Subcutaneous abdominal adipose tissue (tissue), 5 donors: ENCODE data around the gene RNF115.

Source experiments
- H3K27ac ChIP-seq: one replicate; pipeline ENCODE4 v1.7.0; 2013; ENCODE audit warnings: low read depth, mild to moderate bottlenecking, inconsistent platforms, low read length, moderate library complexity
- H3K27me3 ChIP-seq, 5 donors: one replicate each; pipeline ENCODE4 v1.7.0; 2013; ENCODE audit warnings: low read length in 5 of 5, inconsistent platforms in 1 of 5; ENCODE audit not compliant: control insufficient read depth in 5 of 5, insufficient read depth in 4 of 5
- H3K36me3 ChIP-seq, 5 donors: one replicate each; pipeline ENCODE4 v1.7.0; 2013; ENCODE audit warnings: low read length in 5 of 5; ENCODE audit not compliant: control insufficient read depth in 5 of 5, insufficient read depth in 5 of 5
- H3K4me1 ChIP-seq, 5 donors: one replicate each; pipeline ENCODE4 v1.7.0; 2013; ENCODE audit warnings: low read length in 5 of 5, mild to moderate bottlenecking in 3 of 5, moderate library complexity in 1 of 5; ENCODE audit not compliant: control insufficient read depth in 5 of 5, insufficient read depth in 5 of 5
- H3K4me3 ChIP-seq, 5 donors: one replicate each; pipeline ENCODE4 v1.7.0; 2013; ENCODE audit warnings: low read length in 5 of 5, low read depth in 1 of 5
- H3K9ac ChIP-seq, 5 donors: one replicate each; pipeline ENCODE4 v1.7.0; 2013; ENCODE audit warnings: low read length in 5 of 5, mild to moderate bottlenecking in 4 of 5, moderate library complexity in 3 of 5
- H3K9me3 ChIP-seq, 5 donors: one replicate each; pipeline ENCODE4 v1.7.0; 2013; ENCODE audit warnings: low read length in 5 of 5; ENCODE audit not compliant: control insufficient read depth in 5 of 5
- donor health status: healthy.
- donor health status: healthy.
- donor health status: healthy.
- donor health status: healthy.
- donor health status: healthy.

The RNF115 gene

DNA sequence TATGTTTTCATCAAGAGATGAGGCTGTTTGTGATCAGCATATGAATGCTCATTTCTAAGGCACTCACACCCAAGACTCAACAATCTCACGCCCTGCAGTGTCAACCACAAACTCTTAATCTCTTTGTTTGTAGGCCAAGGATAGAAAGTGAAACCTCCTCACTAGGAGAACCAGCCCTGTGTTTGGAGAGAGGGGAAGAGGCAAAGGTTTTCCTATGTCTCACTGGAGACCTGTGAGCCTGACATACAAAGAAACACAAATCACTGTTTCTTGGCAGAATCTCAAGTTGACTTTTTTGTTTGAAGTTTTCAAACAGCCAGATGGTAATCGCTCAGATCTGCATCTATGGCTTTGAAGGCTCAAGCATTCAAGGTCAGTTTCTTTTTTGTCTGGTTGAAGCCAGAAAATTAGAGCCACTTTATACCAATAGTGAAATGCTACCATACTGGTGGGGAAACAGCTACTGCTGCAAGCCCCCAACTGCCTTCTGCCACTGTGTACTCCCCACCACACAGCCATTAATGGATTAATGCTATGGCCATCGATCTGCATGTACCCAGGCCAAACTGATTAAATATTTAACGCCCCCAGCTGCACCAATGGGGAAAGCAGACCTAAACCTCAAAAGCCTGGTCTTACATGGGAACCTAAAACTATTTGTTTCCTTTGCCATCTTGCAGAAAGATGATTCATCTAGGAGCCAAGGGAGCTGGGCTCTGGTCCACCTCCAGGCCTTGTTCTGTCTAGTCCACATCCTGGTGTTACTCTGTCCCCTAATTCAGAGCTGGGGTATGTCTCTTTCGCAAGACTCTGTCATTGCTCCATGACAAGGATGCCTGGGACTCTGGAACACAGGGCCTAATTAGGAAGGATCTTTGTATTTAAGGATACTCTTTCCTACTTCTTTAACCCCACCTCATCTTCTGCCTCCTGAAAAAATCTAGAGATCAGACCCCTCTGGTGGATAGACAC, 133.0 kb downstream of the RNF115 start:
- H3K9ac ChIP-seq: no peak overlapping the region
- H3K9me3 ChIP-seq: no peaks in the 10 kb centered on the region
- no peaks in the 10 kb centered on the region for H3K36me3 ChIP-seq
- H3K27ac ChIP-seq: no peak overlapping the region
- H3K4me1 ChIP-seq: peaks cover 0 to 8% (median 0%) of the 10 kb centered on the region in 5 donors
- H3K4me3 ChIP-seq: no peak overlapping the region
- no peaks in the 10 kb centered on the region for H3K27me3 ChIP-seq

DNA sequence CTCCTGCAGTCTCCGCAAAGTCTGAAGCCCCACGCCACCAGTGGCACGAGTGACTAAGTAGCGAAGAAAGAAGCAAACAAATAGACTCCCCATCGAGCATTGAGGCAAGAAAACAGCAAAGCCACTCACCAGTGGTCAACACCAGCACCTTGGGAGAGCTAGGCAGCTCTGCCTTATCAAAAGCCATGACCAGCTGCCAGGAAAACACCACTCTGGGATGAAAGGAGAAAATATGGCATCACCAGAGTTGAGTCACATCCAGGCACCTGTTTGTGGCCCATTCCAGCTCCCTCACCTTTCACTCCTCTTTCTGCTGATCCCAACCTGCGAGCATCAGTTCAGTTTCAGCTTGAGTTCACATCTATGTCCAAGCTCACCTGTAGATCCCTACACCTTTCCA, 134.0 kb downstream of the RNF115 start:
- H3K4me3 ChIP-seq: no peak overlapping the region
- H3K9me3 ChIP-seq: no peaks in the 10 kb centered on the region
- no peaks in the 10 kb centered on the region for H3K27me3 ChIP-seq
- H3K4me1 ChIP-seq: peaks cover 0 to 8% (median 0%) of the 10 kb centered on the region in 5 donors
- no peak overlapping the region for H3K27ac ChIP-seq
- no peaks in the 10 kb centered on the region for H3K36me3 ChIP-seq
- H3K9ac ChIP-seq: no peak overlapping the region

DNA sequence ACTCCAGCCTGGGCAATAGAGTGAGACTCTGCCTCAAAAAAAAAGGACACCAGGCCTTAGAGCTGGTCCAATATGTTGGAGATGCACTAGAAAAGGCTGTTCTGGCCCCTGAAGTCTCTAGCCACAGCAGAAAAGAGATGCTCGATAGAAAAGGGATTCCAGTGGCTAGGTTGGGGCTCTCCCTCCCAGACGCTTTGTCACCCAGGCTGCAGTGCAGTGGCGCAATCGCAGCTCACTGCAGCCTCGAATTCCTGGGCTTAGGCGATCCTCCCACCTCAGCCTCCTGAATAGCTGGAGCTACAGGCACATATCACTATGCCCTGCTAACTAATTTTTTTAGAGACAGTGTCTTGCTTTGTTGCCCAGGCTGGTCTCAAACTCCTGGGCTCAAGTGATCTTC, 135.0 kb downstream of the RNF115 start:
- no peaks in the 10 kb centered on the region for H3K9me3 ChIP-seq
- no peaks in the 10 kb centered on the region for H3K36me3 ChIP-seq
- no peaks in the 10 kb centered on the region for H3K27me3 ChIP-seq
- H3K9ac ChIP-seq: no peak overlapping the region
- H3K27ac ChIP-seq: no peak overlapping the region
- H3K4me1 ChIP-seq: peaks cover 0 to 8% (median 0%) of the 10 kb centered on the region in 5 donors
- H3K4me3 ChIP-seq: no peak overlapping the region
